Measurements from ENCODE around the gene SLC22A2.

DNA sequence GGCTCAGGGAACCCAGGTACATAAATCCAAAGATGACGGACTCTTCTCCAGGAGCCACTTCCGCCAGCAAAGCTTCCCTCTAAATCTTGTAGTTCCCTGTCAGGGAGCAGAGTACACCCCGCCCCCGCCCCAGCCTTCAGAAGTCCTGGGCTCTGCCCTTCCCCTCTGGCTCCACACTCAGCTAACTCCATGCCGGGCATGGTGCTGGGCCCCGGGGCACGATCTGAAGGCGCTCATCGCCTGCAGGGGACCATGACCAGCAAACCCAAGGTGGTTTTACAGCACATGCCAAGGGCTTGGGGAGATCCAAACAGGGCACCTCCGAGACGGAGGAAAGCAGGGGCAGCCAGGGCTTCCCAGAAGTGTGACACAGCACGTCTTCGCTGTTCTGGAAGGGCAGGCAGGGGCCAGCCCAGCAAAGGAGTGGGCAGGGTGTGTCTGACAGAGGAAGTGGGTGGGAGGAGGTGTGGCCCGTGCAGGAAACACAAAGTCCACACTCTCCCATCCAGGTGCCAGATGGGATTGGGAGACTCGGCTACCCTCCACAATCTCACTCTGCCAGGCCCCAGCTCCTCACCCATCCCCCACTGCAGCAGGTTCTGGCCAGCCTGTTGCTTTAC lies 41.6 kb upstream of the SLC22A2 start:
- TF ChIP-seq, protein P1, sequence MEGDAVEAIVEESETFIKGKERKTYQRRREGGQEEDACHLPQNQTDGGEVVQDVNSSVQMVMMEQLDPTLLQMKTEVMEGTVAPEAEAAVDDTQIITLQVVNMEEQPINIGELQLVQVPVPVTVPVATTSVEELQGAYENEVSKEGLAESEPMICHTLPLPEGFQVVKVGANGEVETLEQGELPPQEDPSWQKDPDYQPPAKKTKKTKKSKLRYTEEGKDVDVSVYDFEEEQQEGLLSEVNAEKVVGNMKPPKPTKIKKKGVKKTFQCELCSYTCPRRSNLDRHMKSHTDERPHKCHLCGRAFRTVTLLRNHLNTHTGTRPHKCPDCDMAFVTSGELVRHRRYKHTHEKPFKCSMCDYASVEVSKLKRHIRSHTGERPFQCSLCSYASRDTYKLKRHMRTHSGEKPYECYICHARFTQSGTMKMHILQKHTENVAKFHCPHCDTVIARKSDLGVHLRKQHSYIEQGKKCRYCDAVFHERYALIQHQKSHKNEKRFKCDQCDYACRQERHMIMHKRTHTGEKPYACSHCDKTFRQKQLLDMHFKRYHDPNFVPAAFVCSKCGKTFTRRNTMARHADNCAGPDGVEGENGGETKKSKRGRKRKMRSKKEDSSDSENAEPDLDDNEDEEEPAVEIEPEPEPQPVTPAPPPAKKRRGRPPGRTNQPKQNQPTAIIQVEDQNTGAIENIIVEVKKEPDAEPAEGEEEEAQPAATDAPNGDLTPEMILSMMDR (conservative IDR thresholded peaks at IDR 0.05; ENCODE audit: low read length): no peak
- TF ChIP-seq EZH2phosphoT487 (IDR thresholded peaks at IDR 0.05; ENCODE audit: borderline replicate concordance, low read depth, low read length): no peak

All from OCI-LY7 (cell line).